Upper lobe of left lung (tissue), 4 donors: ENCODE measurements around the gene GALE.

Experiments used
- POLR2AphosphoS5 ChIP-seq, 2 donors: sonication (generic); formaldehyde crosslinking; IDR thresholded peaks; one replicate each; pipeline ENCODE4 v1.5.1; 2017; ENCODE audit warnings: antibody characterized with exemption in 2 of 2
- TF ChIP-seq, protein P1 (sequence below), 6 experiments: fragments of 450-650 bp in 4 of 6; fragments of 200-600 bp in 2 of 6; sonication (generic) in 2 of 6; IDR thresholded peaks; one replicate each; pipeline ENCODE4 v1.5.1; 2016 to 2019; ENCODE audit warnings: antibody characterized with exemption in 6 of 6

DNA sequence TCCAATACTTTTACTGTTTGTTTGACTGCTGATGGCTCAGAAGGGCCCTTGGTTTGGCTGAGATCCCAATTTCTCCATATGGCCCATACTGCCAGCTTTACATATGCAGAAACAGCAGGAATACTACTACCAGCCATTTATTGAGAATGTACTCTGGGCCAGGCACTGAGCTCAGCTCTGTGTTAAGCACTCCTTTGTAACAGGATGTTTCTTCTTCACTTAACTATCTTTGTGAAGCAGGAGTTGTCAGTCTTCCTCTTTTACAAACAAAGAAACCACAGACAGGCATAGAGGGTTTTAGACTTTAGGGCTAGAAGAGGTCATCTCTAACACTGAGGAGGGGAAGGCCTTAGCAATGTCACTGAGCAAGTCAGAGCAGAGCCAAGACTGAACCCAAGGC lies 16.4 kb upstream of the GALE start:
- TF ChIP-seq POLR2AphosphoS5 (IDR thresholded peaks at IDR 0.05), result no peak
- TF ChIP-seq, protein P1, sequence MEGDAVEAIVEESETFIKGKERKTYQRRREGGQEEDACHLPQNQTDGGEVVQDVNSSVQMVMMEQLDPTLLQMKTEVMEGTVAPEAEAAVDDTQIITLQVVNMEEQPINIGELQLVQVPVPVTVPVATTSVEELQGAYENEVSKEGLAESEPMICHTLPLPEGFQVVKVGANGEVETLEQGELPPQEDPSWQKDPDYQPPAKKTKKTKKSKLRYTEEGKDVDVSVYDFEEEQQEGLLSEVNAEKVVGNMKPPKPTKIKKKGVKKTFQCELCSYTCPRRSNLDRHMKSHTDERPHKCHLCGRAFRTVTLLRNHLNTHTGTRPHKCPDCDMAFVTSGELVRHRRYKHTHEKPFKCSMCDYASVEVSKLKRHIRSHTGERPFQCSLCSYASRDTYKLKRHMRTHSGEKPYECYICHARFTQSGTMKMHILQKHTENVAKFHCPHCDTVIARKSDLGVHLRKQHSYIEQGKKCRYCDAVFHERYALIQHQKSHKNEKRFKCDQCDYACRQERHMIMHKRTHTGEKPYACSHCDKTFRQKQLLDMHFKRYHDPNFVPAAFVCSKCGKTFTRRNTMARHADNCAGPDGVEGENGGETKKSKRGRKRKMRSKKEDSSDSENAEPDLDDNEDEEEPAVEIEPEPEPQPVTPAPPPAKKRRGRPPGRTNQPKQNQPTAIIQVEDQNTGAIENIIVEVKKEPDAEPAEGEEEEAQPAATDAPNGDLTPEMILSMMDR (IDR thresholded peaks at IDR 0.05), result no peak
